Body of pancreas (tissue), 4 donors: ENCODE data around the gene ADAMTS3. TPM values are rescaled to one million over a fixed set of nuclear protein-coding genes. Genes with fewer than 3 reads are reported as not detected.
"Not testable (repeated sequence)": the region's sequence is repeated elsewhere in the genome, so short reads cannot be mapped to it uniquely, and the experiment has no call there.

Source experiments
- ATAC-seq: fragments of 150-250 bp; one replicate; pipeline ENCODE4 v1.9.1; 2016
- DNase-seq, 4 donors: peaks; one replicate each; pipeline ENCODE4 v3.0.0-alpha.2; 2019
- H3K27ac ChIP-seq, 4 donors: fragments of 200-600 bp; sonication (generic); 1 replicate in 3 of 4; 2 replicates in 1 of 4; pipeline versions ENCODE4 v1.5.1 to v1.6.1; 2016 to 2019; ENCODE audit warnings: mild to moderate bottlenecking in 1 of 4, mixed read lengths in 1 of 4, moderate library complexity in 1 of 4
- H3K27me3 ChIP-seq, 2 donors: fragments of 200-600 bp; sonication (generic); one replicate each; pipeline ENCODE4 v1.6.0; 2016; ENCODE audit warnings: mild to moderate bottlenecking in 1 of 2
- H3K36me3 ChIP-seq, 2 donors: fragments of 200-600 bp; sonication (generic); replicated peaks in 1 of 2; 2 replicates each; pipeline ENCODE4 v1.5.1; 2016; ENCODE audit warnings: low read depth in 2 of 2; ENCODE audit not compliant: insufficient read depth in 1 of 2
- H3K4me1 ChIP-seq: fragments of 200-600 bp; sonication (generic); one replicate; pipeline ENCODE4 v1.6.0; 2016
- H3K4me3 ChIP-seq, 2 donors: fragments of 200-600 bp; sonication (generic); 1 replicate in 1 of 2; 2 replicates in 1 of 2; pipeline ENCODE4 v1.5.1; 2016 to 2019
- H3K9me3 ChIP-seq, 3 donors: fragments of 200-600 bp; sonication (generic); 1 replicate in 2 of 3; 2 replicates in 1 of 3; pipeline ENCODE4 v1.5.1; 2016
- CTCF ChIP-seq, 7 experiments: fragments of 450-650 bp in 4 of 7; fragments of 200-600 bp in 3 of 7; sonication (generic) in 3 of 7; IDR thresholded peaks; one replicate each; pipeline ENCODE4 v1.5.1; 2016 to 2019; ENCODE audit warnings: antibody characterized with exemption in 7 of 7
- POLR2A ChIP-seq, 3 donors: fragments of 450-650 bp; IDR thresholded peaks; one replicate each; pipeline ENCODE4 v1.6.1; 2016; ENCODE audit warnings: antibody characterized with exemption in 3 of 3, mild to moderate bottlenecking in 2 of 3
- WGBS, 2 donors: methylation state at CpG; one replicate each; pipeline ENCODE4 v1.1.5; 2017; 5-methylcytosine and 5-hydroxymethylcytosine counted together
- intact Hi-C: fragments of 100-400 bp; cut with DNase I; formaldehyde crosslinking; loops from one replicate; pipeline ENCODE4 v1.15.1; 2023
- total RNA-seq, 2 donors: library from RNA; depleted of rRNA; stranded (reverse); fragments of >200 nt; gene quantifications; one replicate each; pipeline ENCODE4 v1.1.0, GENCODE V29; 2016

The ADAMTS3 gene
- total RNA-seq, 2 donors from 2014 or later = 0.26 to 0.33 TPM

GRCh38 chr4:72557021-72557420, 12.0 kb downstream of the ADAMTS3 start:
- no peak overlapping the region for H3K27ac ChIP-seq
- no peaks in the 10 kb centered on the region for H3K36me3 ChIP-seq
- WGBS, 2 donors = 77 to 84% methylated on average over 5 of the region's 5 CpGs
- no peaks in the 10 kb centered on the region for H3K9me3 ChIP-seq
- no peaks in the 10 kb centered on the region for H3K27me3 ChIP-seq
- intact Hi-C loops = no loop called here
- no peaks in the 10 kb centered on the region for H3K4me1 ChIP-seq
- DNase-seq (no peak), ATAC-seq (no peak)
- H3K4me3 ChIP-seq = no peak overlapping the region
- no peak for TF ChIP-seq CTCF (IDR thresholded peaks at IDR 0.05)
- TF ChIP-seq POLR2A (IDR thresholded peaks at IDR 0.05) = no peak

DNA sequence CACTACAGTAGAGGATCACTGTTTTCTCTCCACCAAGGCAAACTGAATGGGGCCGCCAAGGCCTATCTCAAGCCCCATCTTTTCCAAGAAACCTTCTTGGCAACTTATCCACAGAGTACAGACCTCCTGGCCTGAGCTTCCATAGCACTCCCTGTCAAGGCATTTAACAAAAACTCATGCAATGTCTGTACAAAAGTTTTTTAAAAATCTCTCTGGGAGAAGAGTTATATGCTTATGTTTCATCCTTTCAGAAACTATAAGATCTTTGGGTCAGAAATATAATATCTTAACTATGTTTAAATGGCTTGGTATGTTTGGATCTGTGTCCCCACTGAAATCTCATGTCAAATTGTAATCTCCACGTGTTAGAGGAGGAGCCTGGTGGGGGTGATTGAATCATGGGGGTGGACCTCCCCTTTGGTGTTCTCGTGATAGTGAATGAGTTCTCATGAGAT, 13.6 kb downstream of the ADAMTS3 start:
- WGBS, 2 donors = 48 to 60% methylated on average over 3 of the region's 3 CpGs
- H3K27ac ChIP-seq = no peak overlapping the region
- TF ChIP-seq POLR2A (IDR thresholded peaks at IDR 0.05) (no peak), CTCF (IDR thresholded peaks at IDR 0.05) (no peak)
- no peaks in the 10 kb centered on the region for H3K27me3 ChIP-seq
- intact Hi-C loops = no loop called here
- no peaks in the 10 kb centered on the region for H3K4me1 ChIP-seq
- ATAC-seq (no peak), DNase-seq (no peak)
- H3K4me3 ChIP-seq = no peak overlapping the region
- no peaks in the 10 kb centered on the region for H3K9me3 ChIP-seq
- no peaks in the 10 kb centered on the region for H3K36me3 ChIP-seq

- no peaks in the 10 kb centered on the region for H3K27me3 ChIP-seq
- H3K4me3 ChIP-seq = no peak overlapping the region
- no peak for ATAC-seq
- DNase-seq = no peak
- TF ChIP-seq POLR2A (IDR thresholded peaks at IDR 0.05) (no peak), CTCF (IDR thresholded peaks at IDR 0.05) (no peak)
- WGBS, 2 donors = 85 to 100% methylated on average over 1 of the region's 1 CpG
- no peak overlapping the region for H3K27ac ChIP-seq
- H3K36me3 ChIP-seq = no peaks in the 10 kb centered on the region
- intact Hi-C loops = no loop called here
- no peaks in the 10 kb centered on the region for H3K9me3 ChIP-seq
- H3K4me1 ChIP-seq = no peaks in the 10 kb centered on the region
Observed at GRCh38 chr4:72553540-72554337, 15.3 kb downstream of the ADAMTS3 start.

GRCh38 chr4:72552447-72552846, 16.6 kb downstream of the ADAMTS3 start:
- Histone ChIP-seq H3K27ac (no peak overlapping the region), H3K4me1 (no peaks in the 10 kb centered on the region), H3K36me3 (no peaks in the 10 kb centered on the region), H3K27me3 (no peaks in the 10 kb centered on the region), H3K4me3 (no peak overlapping the region), H3K9me3 (no peaks in the 10 kb centered on the region)
- WGBS, 2 donors = 81 to 85% methylated on average over 2 of the region's 2 CpGs
- TF ChIP-seq CTCF (IDR thresholded peaks at IDR 0.05) (no peak), POLR2A (IDR thresholded peaks at IDR 0.05) (no peak)
- DNase-seq (no peak), ATAC-seq (no peak)
- intact Hi-C loops = no loop called here

- ATAC-seq (no peak), DNase-seq (no peak)
- no peaks in the 10 kb centered on the region for H3K4me1 ChIP-seq
- H3K4me3 ChIP-seq = no peak overlapping the region
- intact Hi-C loops = no loop called here
- H3K36me3 ChIP-seq = no peaks in the 10 kb centered on the region
- H3K27ac ChIP-seq = no peak overlapping the region
- no peaks in the 10 kb centered on the region for H3K9me3 ChIP-seq
- no peaks in the 10 kb centered on the region for H3K27me3 ChIP-seq
- 59 to 82% methylated on average over 1 of the region's 1 CpG for WGBS, 2 donors
- TF ChIP-seq CTCF (IDR thresholded peaks at IDR 0.05) = no peak
- no peak for TF ChIP-seq POLR2A (IDR thresholded peaks at IDR 0.05)
Observed at GRCh38 chr4:72546456-72546855, 22.6 kb downstream of the ADAMTS3 start.

- H3K4me3 ChIP-seq, H3K27me3 ChIP-seq, ATAC-seq, DNase-seq, H3K27ac ChIP-seq, intact Hi-C loops, H3K4me1 ChIP-seq, H3K36me3 ChIP-seq, H3K9me3 ChIP-seq: not testable (repeated sequence)
- WGBS, 2 donors = 31% methylated on average over 1 of the region's 1 CpG; no CpG with 5 or more reads in 1 of the 2 donors
Observed at GRCh38 chr4:72540694-72541093, 28.3 kb downstream of the ADAMTS3 start.
